Astrocyte (in vitro differentiated cells and primary cell): ENCODE data around the gene KIF21A.

Experiments
- CTCF ChIP-seq: IDR thresholded peaks from 2 replicates; pipeline ENCODE4 v1.5.1; 2011; ENCODE audit warnings: low read depth, mild to moderate bottlenecking, inconsistent platforms, low read length, moderate library complexity; ENCODE audit not compliant: insufficient read depth
- EZH2 ChIP-seq: IDR thresholded peaks from 2 replicates; pipeline ENCODE4 v1.6.1; 2012; ENCODE audit warnings: mild to moderate bottlenecking, low read length, inconsistent platforms; ENCODE audit not compliant: insufficient read depth

DNA sequence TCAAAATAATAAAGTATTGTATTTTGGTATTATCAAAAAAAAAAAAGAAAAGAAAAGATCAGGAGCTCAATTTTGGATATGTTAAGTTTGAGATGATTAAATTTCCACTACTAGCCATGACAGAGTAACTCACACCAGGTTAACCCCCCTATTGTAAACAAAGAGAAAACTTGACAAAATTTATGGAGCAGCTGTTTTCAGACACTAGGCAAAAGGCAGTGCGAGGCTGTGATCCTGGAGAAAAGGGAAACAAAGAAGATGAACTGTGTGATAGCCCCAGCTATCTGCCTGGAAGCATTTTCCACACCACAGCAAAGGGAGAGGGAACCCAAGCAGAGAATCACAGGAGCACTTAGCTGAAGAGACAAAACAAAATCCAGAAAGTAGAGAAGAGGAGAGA lies 145.0 kb downstream of the KIF21A start:
- TF ChIP-seq CTCF: no peak
- no peak for TF ChIP-seq EZH2
